Pancreas (tissue), 10 donors: ENCODE results near the gene PHKG2. TPM values are rescaled to one million over a fixed set of nuclear protein-coding genes. Genes with fewer than 3 reads are reported as not detected.

ENCODE experiments used
- ATAC-seq, 4 donors: fragments of 200-7000 bp; cut with Tn5 transposase; one replicate each; pipeline versions ENCODE4 v1.8.0 to v1.9.1; 2020; ENCODE audit warnings: mild to moderate bottlenecking in 4 of 4, moderate library complexity in 4 of 4
- DNase-seq, 6 donors: peaks; one replicate each; pipeline ENCODE4 v3.0.0-alpha.2; 2020
- FAIRE-seq: peaks from 2 replicates; lab custom pipeline; 2012; peaks lifted over from hg19 to GRCh38; lab: Jason Lieb, UNC
- H3K27ac ChIP-seq, 4 donors: fragments of 200-600 bp; sonication (generic); 1 replicate in 3 of 4; 2 replicates in 1 of 4; pipeline versions ENCODE4 v1.5.0 to v1.8.0; 2020
- H3K27me3 ChIP-seq, 4 donors: fragments of 200-600 bp; one replicate each; pipeline ENCODE4 v1.8.0; 2021
- H3K36me3 ChIP-seq, 3 donors: fragments of 200-600 bp; sonication (generic) in 1 of 3; one replicate each; pipeline versions ENCODE4 v1.5.0 to v1.8.0; 2020 to 2021
- H3K4me1 ChIP-seq, 3 donors: fragments of 200-600 bp; one replicate each; pipeline ENCODE4 v1.8.0; 2021
- H3K4me3 ChIP-seq, 4 donors: fragments of 200-600 bp; sonication (generic) in 2 of 4; one replicate each; pipeline versions ENCODE4 v1.5.0 to v1.8.0; 2020 to 2021
- H3K9me3 ChIP-seq, 4 donors: fragments of 200-600 bp; one replicate each; pipeline ENCODE4 v1.8.0; 2021
- CTCF ChIP-seq, 4 donors: fragments of 200-600 bp; sonication (generic) in 3 of 4; IDR thresholded peaks; one replicate each; pipeline versions ENCODE4 v1.5.0 to v1.8.0; 2021; ENCODE audit warnings: antibody characterized with exemption in 4 of 4
- WGBS, 2 donors: extraction: QIAGEN DNeasy Blood & Tissue Kit; methylation state at CpG; one replicate each; pipeline ENCODE4 v1.1.7; 2013; 5-methylcytosine and 5-hydroxymethylcytosine counted together
- intact Hi-C, 3 donors: fragments of 100-400 bp; cut with DNase I; formaldehyde crosslinking; loops; one replicate each; pipeline versions ENCODE4 v1.11.1 to v1.14.2; 2022
- polyA plus RNA-seq, 2 donors: library from polyadenylated mRNA; stranded (reverse); fragments of 200-250 nt; gene quantifications; one replicate each; pipeline ENCODE4 v1.2.3, GENCODE V29; 2013
- total RNA-seq, 6 donors: library from RNA; stranded (reverse); fragmentation: NEBNext Ultra II Directional in 4 of 6; extraction: Animal tissue kit (Norgen Biotek cat#: 25700) in 4 of 6; gene quantifications; one replicate each; pipeline versions ENCODE4 v1.2.1 to v1.2.4, GENCODE V29; 2021 to 2023
- donor health status: healthy with polysubstance abuse.
- donor health status: DM: no; HTN: no; CAD: no; lungs with moderate emphysema.
- donor health status: DM: no; HTN: no; CAD: no.
- donor health status: control.
- donor health status: control.
- donor health status: Bipolar disorder and iron deficiency.
- donor health status: DM: yes; HTN: yes; CAD: no.
- donor health status: DM: no; HTN: no; CAD: no.
- donor health status: DM: no; HTN: no; CAD: no.
- donor health status: DM: yes; HTN: yes; CAD: no.

Gene PHKG2
- total and polyA plus RNA-seq, 8 donors = 7.9 to 42.3 (median 11.4) TPM

- H3K27ac ChIP-seq = no peak overlapping the region
- TF ChIP-seq CTCF (IDR thresholded peaks at IDR 0.05) = no peak
- 84 to 94% methylated on average over 3 of the region's 3 CpGs for WGBS, 2 donors
- no peak for ATAC-seq
- no peak overlapping the region for H3K4me3 ChIP-seq
- H3K36me3 ChIP-seq = peaks cover 0 to 14% (median 6%) of the 10 kb centered on the region in 3 donors
- intact Hi-C loops = no loop called here
- no peaks in the 10 kb centered on the region for H3K27me3 ChIP-seq
- DNase-seq = no peak
- peaks cover 0 to 7% (median 2%) of the 10 kb centered on the region in 3 donors for H3K4me1 ChIP-seq
- H3K9me3 ChIP-seq = no peaks in the 10 kb centered on the region
- no peak for FAIRE-seq
Observed at GRCh38 chr16:30780021-30780420, 31.8 kb downstream of the PHKG2 start.

GRCh38 chr16:30780549-30780948, 32.3 kb downstream of the PHKG2 start:
- H3K4me3 ChIP-seq = no peak overlapping the region
- DNase-seq = no peak
- peaks cover 0 to 6% (median 0%) of the 10 kb centered on the region in 3 donors for H3K4me1 ChIP-seq
- no peaks in the 10 kb centered on the region for H3K27me3 ChIP-seq
- FAIRE-seq = no peak
- H3K9me3 ChIP-seq = no peaks in the 10 kb centered on the region
- no peak for ATAC-seq
- TF ChIP-seq CTCF (IDR thresholded peaks at IDR 0.05) = no peak
- H3K36me3 ChIP-seq = peaks cover 0 to 14% (median 6%) of the 10 kb centered on the region in 3 donors
- 82 to 87% methylated on average over 4 of the region's 4 CpGs for WGBS, 2 donors
- no peak overlapping the region for H3K27ac ChIP-seq
- intact Hi-C loops = no loop called here

GRCh38 chr16:30782486-30783279, 34.5 kb downstream of the PHKG2 start:
- peaks cover 0 to 14% (median 6%) of the 10 kb centered on the region in 3 donors for H3K36me3 ChIP-seq
- no peak for TF ChIP-seq CTCF (IDR thresholded peaks at IDR 0.05)
- ATAC-seq (no peak), FAIRE-seq (no peak), DNase-seq (peak in 1 of 6 donors; percentile 52)
- no peak overlapping the region for H3K27ac ChIP-seq
- no peak overlapping the region for H3K4me3 ChIP-seq
- no peaks in the 10 kb centered on the region for H3K27me3 ChIP-seq
- no peaks in the 10 kb centered on the region for H3K9me3 ChIP-seq
- intact Hi-C loops = no loop called here
- H3K4me1 ChIP-seq = peaks cover 0 to 6% (median 0%) of the 10 kb centered on the region in 3 donors
- WGBS, 2 donors = 94 to 95% methylated on average over 63 of the region's 63 CpGs

- Histone ChIP-seq H3K4me3 (no peak overlapping the region), H3K9me3 (no peaks in the 10 kb centered on the region), H3K4me1 (peaks cover 0 to 6% (median 0%) of the 10 kb centered on the region in 3 donors), H3K27me3 (no peaks in the 10 kb centered on the region), H3K36me3 (peaks cover 0 to 14% (median 6%) of the 10 kb centered on the region in 3 donors), H3K27ac (no peak overlapping the region)
- ATAC-seq (no peak), FAIRE-seq (no peak), DNase-seq (peak in 2 of 6 donors; percentile 12 to 67)
- no peak for TF ChIP-seq CTCF (IDR thresholded peaks at IDR 0.05)
- intact Hi-C loops = no loop called here
- 93 to 95% methylated on average over 57 of the region's 57 CpGs for WGBS, 2 donors
Observed at GRCh38 chr16:30783280-30784109, 35.3 kb downstream of the PHKG2 start.
